HG03103 (cell line): ENCODE data around the gene PAPOLA.
"Not testable (repeated sequence)": the region's sequence is repeated elsewhere in the genome, so short reads cannot be mapped to it uniquely, and the experiment has no call there.

Experiments
- ATAC-seq: cut with Tn5 transposase; IDR thresholded peaks from one replicate; pipeline ENCODE4 v1.9.1; 2021; ENCODE audit warnings: low read depth; ENCODE audit not compliant: unreplicated experiment

PAPOLA gene

DNA sequence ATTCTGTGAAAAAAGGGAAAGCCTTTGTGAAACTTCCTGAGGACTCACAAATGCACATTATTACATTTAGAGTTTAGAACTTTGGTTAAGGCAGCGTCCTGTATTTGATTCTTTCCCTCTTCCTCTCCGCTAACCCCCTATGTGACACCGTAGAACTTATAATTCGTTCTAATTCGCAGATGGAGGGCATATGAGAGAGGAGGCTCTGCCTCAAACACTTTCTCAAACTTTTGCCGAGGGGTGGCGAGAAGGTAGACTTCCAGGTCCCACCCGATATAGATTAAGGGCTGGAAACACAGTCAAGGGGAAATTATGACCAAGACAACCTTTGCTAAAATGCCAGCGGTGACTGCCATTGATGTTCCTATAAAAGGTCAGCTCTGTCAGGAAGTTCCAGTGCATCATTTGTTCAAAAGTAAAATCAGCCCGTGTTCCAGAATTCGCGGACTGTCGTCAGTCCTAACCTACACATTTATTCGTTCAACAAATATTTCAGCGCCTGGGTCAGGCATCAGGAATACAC, 904 bp upstream of the PAPOLA start:
- no peak for ATAC-seq

DNA sequence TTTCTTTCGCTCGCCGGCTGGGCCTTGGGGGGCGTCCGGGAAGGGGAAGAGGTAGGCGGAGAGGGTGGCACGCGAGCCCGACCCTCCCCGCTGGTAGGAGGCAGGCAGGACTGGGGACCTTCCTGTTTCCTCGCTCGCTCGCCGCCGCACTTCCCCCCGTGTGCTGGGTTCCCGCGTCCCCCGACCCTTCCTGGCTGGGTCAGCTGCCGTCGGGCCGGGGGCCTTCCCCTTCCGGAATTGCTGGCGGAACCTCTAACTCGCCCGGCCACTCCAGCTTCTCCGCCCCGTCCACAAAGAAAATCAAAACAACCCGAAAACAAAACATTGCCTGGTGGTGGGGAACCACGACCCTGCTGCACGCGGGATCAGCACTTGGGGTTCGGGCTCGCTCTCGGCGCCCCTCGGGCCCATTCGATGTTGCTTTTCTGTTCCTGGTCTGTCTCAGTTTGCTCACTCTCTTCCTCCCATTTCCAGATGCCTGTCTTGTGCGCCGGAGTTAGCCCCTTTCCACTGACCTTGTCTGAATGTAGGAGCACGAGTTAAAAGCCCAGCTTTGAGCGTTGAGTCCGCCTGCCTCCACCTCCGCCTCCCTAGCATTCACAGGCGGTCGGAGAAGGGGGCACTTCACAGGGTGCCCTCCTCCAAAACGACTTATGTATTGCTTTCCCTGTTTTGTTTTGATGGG, 581 bp downstream of the PAPOLA start:
- no peak for ATAC-seq

DNA sequence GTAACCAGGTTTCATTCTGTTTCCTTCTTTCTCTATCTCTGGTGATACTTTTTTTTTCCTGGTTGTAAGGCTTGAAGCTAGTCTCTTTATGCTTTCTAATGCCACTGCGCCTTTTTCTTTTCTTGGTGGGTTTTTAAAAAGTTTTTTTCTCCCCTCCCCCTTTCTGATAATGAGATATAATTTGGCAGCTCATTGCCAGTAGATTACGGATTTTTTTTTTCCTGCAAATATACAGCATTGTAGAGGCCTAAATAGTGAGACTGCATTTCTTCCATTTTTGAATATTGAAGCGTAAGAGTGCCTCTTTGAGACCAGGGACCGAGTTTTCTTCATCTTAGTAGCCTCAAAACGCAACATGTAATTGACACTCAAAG, 1.1 kb downstream of the PAPOLA start:
- ATAC-seq, result no peak

DNA sequence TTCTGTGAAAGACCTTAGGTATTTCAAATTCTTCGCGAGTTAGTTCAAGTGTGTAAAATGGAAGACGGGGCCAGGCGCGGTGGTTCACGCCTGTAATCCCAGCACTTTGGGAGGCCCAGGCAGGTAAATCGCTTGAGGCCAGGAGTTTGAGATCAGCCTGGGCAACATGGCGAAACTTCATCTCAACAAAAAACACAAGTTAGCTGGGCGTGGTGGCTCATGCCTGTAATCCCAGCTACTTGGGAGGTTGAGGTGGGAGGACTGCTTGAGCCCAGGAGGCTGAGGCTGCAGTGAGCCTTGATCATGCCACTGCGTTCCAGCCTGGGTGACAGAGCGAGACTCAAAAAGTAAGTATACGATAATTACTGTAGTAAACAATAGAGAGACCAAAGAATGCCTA, 2.2 kb downstream of the PAPOLA start:
- ATAC-seq, result not testable (repeated sequence)

DNA sequence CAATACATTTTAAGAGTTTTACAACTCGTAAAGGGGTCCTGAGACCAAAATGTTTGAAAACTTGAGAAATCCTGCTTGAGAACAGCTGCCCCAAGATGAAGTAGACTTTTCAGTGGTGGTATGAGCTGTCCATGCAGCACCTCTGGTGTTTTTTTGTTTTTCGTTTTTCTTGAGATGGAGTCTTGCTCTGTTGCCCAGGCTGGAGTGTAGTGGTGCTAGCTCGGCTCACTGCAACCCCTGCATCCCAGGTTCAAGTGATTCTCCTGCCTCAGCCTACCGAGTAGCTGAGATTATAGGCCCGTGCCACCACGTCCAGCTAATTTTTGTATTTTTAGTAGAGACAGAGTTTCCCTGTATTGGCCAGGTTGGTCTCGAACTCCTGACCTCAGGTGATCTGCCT, 5.5 kb downstream of the PAPOLA start:
- no peak for ATAC-seq

DNA sequence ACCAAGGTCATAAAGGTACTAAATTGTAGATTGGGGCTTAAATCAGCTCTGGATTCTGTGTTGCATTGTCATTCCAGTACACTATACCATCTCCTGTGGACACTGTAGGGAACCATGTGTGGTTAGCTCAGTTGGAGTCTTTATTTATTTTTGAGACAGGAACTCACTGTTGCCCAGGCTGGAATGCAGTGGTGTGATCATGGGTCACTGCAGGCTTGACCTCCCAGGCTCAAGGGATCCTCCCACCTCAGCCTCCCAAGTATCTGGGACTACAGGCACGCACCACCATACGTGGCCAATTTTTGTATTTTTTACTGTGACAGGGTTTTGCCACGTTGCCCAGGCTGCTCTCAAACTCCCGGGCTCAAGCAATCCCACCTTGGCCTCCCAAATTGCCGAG, 6.7 kb downstream of the PAPOLA start:
- no peak for ATAC-seq

DNA sequence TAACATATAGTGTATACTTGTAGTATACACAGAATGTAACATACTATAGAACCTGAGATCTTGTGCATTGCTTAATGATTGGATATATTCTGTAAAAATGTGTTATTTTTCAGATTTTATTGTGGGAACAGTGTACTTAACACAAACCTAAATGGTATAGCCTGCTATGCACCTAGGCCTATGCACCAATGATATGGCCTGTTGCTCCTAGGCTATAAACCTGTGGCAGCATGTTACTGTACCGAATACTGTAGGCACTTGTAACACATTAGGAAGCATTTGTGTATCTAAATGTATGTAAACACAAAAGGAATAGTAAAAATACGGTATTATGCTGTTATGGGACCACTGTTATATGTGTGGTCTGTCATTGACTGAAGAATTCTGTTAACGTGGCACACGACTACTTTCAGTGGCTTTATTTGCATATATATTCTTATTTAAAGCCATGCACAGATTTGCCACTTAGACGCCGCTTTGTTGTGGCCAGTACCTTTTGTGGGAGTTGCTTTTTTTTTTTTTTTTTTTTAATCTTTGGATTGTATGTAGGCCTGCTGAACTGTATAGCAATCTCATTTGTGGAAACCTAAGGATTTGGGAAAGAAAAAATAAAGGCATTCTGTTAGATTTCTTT, 7.4 kb downstream of the PAPOLA start:
- ATAC-seq, result no peak

DNA sequence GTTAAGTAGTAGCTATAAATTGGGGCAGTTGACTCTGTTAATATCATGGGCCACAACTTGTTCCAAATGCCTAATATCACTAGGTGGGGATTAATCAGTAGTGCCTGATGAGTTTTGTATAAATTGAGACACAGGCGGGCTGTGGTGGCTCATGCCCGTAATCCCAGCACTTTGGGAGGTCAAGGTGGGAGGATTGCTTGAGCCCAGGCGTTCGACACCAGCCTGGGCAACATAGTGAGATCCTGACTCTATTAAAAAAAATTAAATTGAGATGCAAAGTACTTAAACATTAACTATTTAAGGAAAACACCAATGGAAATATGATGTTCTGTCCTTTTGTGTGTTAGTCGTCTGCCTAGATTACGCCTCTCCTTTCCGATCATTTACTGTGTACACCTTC, 9.0 kb downstream of the PAPOLA start:
- ATAC-seq, result no peak

DNA sequence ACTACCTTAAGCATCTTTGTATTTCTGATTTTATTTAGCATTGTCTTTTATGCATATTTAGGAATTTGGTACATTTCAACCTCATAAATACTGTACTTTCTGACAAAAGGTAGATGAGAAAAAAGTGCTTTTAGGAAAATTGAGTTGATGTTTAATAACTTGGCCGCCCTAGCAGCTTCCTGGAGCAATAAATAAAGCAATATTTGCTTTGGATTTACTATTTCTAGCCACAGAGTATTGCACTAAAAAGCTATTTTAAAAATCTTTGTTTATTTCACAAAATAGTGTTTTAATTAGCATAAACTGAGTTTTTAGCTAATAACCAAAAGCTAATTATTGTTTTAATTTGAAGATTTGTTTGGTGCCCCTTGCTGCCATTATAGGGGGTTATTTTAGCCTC, 9.5 kb downstream of the PAPOLA start:
- ATAC-seq, result no peak

DNA sequence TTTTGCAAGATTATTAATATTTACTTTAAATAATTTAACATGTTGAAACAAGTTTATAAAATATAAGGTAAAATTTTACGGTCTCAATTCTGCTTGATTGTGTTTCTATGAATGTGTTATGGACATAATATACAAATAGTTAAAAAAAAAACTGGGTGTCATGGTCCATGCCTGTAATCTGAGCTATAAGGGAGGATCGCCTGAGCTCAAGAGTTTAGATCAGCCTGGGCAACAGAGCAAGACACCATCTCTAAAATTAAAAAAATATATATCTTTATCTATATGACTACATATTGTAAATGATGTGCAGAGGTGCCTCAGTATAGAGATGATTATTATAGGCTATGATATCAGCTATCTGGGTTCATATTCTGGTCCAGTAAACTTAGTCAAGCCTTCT, 9.9 kb downstream of the PAPOLA start:
- no peak for ATAC-seq

DNA sequence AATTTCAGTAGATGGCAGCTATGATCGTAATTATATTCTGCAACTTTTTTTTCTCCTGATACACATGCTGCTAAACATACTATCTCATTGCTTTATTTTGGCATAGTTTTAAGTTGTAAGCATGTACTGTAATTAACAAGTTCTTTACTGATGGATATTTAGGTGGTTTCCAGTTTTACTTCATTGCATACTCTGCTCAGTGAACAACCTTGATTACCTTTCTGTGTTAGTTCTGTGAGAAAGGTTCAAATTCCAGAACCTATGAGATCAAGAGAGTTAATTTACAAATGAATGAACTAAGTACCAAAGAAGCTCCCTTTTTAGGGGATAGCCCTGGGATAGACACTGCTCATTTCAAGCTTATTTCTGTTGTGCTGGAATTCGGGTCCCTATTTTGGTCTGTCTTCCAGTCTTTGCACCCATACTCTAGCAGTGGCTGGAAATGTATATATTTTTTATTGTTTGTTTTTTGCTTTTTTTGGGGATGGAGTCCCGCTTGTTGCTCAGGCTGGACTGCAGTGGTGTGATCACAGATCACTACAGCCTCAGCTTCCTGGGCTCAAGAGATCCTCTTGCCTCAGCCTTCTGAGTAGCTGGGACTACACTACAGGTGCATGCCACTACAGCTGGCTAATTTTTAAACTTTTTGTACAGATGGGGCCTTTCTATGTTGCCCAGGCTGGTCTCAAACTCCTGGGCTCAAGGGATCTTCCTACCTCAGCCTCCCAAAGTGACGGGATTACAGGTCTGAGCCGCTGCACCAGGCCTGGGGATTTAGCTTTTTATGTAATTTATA, 10.6 kb downstream of the PAPOLA start:
- ATAC-seq, result no peak

DNA sequence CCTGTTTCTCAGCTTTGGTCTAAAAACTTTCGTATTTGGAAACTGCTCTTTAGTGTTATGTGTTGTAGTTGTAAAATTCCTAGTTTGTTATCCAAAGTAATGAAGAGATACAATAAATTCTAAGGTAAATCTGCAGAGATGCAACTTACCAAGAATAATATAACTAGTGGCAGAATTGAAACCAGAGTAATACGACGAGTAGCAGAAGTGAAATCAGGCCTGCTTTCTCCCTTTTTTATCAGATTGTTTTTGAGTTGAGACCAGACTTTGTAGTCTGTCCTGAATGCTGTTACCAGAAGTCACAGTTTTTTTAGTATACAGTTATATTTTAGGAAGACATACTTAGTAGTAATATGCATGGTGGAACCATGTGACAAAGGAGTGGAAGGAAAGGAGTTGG, 12.5 kb downstream of the PAPOLA start:
- no peak for ATAC-seq

DNA sequence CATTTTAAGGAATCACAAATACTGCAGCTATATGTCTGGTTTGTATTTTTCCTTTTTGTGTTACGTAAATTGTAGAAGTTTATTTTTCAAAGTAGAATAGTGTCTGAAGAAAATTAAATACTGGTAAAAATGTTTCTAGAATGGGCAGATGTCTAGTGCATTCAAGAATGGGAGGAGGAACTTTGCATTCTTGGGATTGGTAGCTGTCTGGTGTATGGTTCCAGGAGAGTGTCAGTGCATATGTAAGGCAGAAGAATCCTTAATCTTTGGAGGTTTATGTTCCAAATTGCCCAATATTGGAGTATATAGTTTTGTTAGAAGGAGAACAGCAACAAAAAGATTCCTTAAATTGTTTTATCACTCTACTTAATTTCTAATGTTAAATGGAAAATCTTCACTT, 13.5 kb downstream of the PAPOLA start:
- ATAC-seq, result no peak

DNA sequence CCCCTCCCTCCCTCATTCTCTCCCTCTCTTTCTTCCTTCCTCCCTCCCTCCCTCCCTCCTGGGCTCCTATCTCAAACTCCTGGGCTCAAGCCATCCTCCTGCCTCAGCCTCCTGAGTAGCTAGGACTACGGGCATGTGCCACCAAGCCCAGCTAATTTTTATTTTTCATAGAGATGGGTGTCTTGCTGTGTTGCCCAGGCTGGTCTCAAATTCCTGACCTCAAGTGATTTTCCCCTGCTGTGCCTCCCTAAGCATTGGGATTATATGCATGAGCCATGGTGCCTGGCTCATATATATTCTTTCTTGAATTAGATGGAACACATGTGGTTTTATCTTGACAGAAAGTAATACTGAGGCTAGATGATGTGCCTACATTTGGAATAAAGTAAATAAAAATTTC, 14.2 kb downstream of the PAPOLA start:
- ATAC-seq, result no peak

DNA sequence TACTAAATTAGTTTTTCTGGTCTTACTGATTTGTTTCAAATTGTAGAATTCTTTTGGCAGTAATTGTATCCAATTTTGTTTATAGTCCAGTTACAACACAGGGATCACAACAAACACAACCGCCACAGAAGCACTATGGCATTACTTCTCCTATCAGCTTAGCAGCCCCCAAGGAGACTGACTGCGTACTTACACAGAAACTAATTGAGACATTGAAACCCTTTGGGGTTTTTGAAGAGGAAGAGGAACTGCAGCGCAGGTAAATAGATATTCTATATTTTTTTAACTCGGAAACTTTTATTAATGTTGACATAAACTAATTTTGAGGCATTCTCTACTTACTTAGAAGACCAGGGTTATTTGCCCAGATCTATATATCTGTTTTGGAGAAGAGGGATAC, 17.8 kb downstream of the PAPOLA start:
- ATAC-seq, result peak; percentile 70

DNA sequence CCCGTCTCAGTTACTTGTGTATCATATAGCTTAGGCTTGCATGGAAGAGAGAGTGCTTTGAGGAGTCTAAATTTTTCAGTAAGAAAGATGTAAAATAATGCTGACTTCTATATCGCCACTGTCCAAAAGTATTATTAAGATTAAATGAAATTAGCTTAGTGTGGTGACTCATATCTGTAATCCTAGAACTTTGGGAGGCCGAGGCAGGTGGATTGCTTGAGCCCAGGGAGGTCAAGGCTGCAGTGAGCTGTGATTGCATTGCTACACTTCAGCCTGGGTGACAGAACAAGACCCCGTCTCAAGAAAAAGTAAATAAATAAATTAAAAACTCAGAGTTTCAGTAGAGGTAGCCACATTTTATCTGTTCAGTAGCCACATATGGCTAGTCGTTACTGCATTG, 23.3 kb downstream of the PAPOLA start:
- no peak for ATAC-seq

DNA sequence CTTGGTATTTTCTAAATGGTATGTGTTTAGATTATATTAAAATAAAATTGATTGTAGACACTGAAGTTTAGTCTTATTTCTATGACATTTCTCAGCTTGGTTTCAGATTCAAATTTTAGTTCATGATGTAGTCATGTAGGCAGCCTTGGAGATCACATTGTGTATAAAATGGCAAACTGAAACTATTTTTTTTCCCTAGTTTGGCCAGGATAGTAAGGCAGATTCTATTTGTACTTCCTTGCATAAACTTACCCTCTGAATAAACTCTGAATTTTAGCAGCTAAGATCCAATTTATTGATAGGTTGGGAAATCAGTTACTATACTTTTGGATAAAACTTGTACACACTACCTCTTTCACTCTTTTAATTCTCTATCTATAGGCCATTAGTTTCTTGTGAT, 30.4 kb downstream of the PAPOLA start:
- no peak for ATAC-seq

DNA sequence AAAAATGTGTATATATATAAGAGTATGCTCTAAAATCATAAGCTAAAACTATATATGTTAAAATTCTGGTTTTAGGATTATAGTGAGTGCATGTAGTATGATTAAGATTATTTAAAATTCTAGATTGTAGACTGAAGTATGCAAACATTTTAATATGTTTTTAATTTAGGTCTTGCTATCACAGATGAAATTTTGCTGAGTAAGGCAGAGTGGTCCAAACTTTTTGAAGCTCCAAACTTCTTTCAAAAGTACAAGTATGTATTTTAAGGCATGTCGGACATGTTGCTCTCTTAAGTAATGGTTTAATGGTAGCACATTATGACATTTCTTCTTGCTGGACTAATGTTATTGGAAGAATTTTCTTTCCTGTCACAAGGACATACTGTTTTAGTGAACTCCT, 34.6 kb downstream of the PAPOLA start:
- no peak for ATAC-seq

DNA sequence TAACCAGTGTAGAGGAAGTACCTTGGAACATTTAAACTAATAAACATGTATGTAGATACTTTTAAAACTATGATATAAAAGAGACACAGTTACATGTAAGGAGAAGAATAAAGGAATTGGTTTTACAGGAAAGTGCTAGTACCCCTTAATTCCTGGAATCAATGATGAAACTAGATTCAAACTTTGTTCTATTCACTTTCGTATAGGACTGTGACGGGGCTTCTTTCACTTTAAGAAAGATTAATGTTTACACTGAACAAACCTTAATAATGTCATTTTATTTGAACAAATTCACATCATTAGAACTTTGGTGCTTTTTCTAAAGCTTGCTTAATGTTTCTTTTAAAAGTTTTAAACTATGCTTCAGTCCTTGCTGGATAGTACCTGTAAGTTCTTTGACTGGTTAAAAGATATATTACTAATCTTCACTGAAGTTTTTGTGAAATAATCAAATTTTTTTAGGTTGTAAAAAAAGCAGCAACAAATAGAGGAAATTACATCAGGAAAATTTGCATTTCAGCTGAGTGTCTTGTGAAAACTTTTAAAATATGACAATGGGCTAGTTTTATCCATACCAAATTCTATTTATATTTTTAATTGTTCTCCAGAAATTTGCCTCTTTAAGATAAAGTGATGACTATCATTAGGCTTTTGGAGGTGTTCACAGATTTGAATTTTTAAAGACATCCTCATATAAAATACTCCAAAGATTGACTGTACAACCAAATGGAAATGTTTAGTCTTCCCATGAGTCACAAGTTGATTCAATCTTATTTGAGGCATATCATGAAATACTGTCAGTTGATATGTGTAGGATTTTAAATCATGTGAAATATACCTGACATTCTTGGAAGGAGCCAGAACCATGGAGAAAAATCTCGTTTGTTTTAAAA, 36.2 kb downstream of the PAPOLA start:
- no peak for ATAC-seq

DNA sequence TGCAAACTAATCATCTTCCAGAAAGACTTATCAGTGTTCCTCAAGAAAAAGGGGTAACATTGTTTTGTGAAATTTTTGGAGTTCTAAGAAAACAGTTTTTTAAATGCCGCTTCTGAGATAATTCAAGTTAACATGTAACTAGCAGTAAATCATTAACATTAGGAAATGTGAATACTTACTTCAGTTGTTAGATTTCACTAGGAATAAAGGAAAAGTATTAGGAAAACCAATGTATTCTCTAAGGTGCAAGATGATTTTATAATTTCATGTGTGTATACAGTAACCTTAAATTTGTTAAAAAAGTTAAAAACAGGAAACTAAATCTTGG, 36.8 kb downstream of the PAPOLA start:
- ATAC-seq, result no peak
